Colonic mucosa (tissue), 4 donors: ENCODE measurements around the gene ADGRB2. TPM values are rescaled to one million over a fixed set of nuclear protein-coding genes. Genes with fewer than 3 reads are reported as not detected.

Experiments used
- DNase-seq: peaks from one replicate; pipeline ENCODE4 v3.0.0-alpha.2; 2020
- H3K27ac ChIP-seq: fragments of 200-600 bp; one replicate; pipeline ENCODE4 v1.8.0; 2021
- H3K27me3 ChIP-seq: fragments of 200-600 bp; one replicate; pipeline ENCODE4 v1.8.0; 2021
- H3K36me3 ChIP-seq: fragments of 200-600 bp; one replicate; pipeline ENCODE4 v1.8.0; 2021
- H3K4me1 ChIP-seq: fragments of 200-600 bp; one replicate; pipeline ENCODE4 v1.8.0; 2021; ENCODE audit warnings: mild to moderate bottlenecking
- H3K4me3 ChIP-seq: fragments of 200-600 bp; one replicate; pipeline ENCODE4 v1.8.0; 2021
- H3K9ac ChIP-seq, 2 donors: one replicate each; pipeline ENCODE4 v1.7.0; 2013; ENCODE audit warnings: control low read depth in 2 of 2, low read depth in 2 of 2, low read length in 2 of 2
- H3K9me3 ChIP-seq: fragments of 200-600 bp; one replicate; pipeline ENCODE4 v1.8.0; 2021
- CTCF ChIP-seq: fragments of 200-600 bp; IDR thresholded peaks from one replicate; pipeline ENCODE4 v1.8.0; 2022; ENCODE audit warnings: antibody characterized with exemption, mild to moderate bottlenecking
- intact Hi-C: fragments of 100-400 bp; cut with DNase I; formaldehyde crosslinking; loops from one replicate; pipeline ENCODE4 v1.14.1; 2022
- total RNA-seq, 2 donors: library from RNA; stranded (reverse); fragmentation: NEBNext Ultra II Directional in 1 of 2; extraction: Animal tissue kit (Norgen Biotek cat#: 25700) in 1 of 2; gene quantifications; one replicate each; pipeline ENCODE4 v1.2.1, GENCODE V29; 2021
- donor health status: healthy.
- donor health status: DM: no; HTN: no; CAD: no.
- donor health status: DM: no; HTN: no; CAD: no.

ADGRB2 gene
- total RNA-seq, 2 donors from 2014 or later: 0.59 to 1.6 TPM

GRCh38 chr1:31784356-31785019 is 20.3 kb upstream of the ADGRB2 start:
- DNase-seq: no peak
- Histone ChIP-seq H3K27me3 (no peaks in the 10 kb centered on the region), H3K36me3 (no peaks in the 10 kb centered on the region), H3K27ac (no peak overlapping the region), H3K9me3 (no peaks in the 10 kb centered on the region), H3K4me1 (no peaks in the 10 kb centered on the region), H3K4me3 (no peak overlapping the region), H3K9ac (no peak overlapping the region)
- intact Hi-C loops: loop anchor here (10.0 kb wide), 1 partner anchor 70 kb away; no protein-coding TSS in a partner anchor
- no peak for TF ChIP-seq CTCF

DNA sequence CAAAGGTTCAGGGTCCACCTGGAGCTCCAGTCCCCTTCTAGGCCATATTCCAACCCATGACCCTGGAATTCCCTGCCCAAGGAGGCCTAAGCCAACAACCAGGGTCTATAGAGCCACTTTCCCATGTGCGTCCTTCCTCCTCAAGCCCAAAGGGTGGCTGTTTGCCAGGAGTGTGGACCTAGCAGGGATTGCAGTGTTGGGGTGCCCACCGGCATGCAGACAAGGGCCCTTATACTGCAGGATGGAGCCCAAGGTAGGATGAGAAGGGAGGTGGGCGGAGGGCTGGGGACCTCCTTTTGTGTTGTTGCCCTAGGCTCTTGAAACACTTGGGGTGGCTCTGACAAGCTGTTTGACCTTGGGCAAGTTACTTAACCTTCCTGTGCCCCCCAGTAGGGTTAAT is 19.7 kb upstream of the ADGRB2 start:
- H3K27me3 ChIP-seq: no peaks in the 10 kb centered on the region
- H3K9ac ChIP-seq: no peak overlapping the region
- TF ChIP-seq CTCF: no peak
- no peak overlapping the region for H3K27ac ChIP-seq
- no peaks in the 10 kb centered on the region for H3K9me3 ChIP-seq
- no peaks in the 10 kb centered on the region for H3K4me1 ChIP-seq
- DNase-seq: no peak
- no peaks in the 10 kb centered on the region for H3K36me3 ChIP-seq
- intact Hi-C loops: loop anchor here (10.0 kb wide), 1 partner anchor 69 kb away; no protein-coding TSS in a partner anchor
- no peak overlapping the region for H3K4me3 ChIP-seq

DNA sequence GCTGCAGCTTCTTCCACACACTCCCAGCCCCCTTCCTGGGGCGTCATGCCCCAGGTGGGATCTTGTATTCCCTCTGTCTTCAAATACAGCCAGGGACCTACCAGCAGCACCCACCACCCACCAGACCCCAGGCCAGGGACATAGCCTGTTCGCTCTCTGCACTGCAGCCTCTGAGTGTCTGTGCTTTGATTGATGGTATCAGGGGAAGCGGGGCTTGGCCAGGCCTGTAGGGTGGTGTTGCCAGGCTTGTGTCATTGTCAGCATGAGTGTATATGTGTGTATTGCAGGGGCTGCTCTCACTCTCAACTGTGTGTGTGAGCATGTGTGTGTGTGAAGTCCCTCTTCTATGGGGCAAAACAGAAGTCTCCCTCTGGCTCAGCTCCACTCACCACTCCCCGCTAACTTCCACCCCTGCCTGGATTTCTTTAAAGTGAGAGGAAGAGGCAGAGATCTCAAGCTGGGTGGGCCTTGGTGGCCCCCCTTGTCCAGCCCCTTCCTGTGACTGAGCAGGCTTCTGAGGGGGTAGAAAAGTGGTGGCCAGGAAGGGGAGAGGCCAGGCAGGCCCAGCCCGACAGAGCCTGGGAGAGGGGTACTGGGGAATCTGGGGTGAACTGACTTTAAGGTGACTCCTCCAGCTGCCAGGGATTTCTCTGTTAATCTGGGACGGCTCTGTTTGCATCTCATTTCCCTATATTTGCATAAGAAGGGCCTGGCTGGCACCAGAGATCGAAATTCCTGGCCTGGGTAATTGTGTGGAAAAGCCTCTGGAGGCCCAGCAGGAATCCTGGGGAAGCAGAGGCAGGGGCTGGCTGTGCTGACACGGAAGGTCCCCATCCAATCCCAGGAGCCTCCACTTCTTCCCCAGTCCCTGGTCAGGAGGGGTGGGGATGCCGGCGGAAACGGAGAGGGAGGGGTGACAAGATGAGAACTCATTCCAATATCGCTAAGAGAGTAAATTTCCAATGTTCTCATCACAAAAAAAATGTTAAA is 18.6 kb upstream of the ADGRB2 start:
- no peak overlapping the region for H3K4me3 ChIP-seq
- H3K27ac ChIP-seq: no peak overlapping the region
- DNase-seq: no peak
- H3K9me3 ChIP-seq: no peaks in the 10 kb centered on the region
- no peaks in the 10 kb centered on the region for H3K36me3 ChIP-seq
- TF ChIP-seq CTCF: no peak
- H3K9ac ChIP-seq: no peak overlapping the region
- H3K4me1 ChIP-seq: no peaks in the 10 kb centered on the region
- H3K27me3 ChIP-seq: no peaks in the 10 kb centered on the region
- intact Hi-C loops: loop anchor here (10.0 kb wide), 1 partner anchor 68 kb away; no protein-coding TSS in a partner anchor

DNA sequence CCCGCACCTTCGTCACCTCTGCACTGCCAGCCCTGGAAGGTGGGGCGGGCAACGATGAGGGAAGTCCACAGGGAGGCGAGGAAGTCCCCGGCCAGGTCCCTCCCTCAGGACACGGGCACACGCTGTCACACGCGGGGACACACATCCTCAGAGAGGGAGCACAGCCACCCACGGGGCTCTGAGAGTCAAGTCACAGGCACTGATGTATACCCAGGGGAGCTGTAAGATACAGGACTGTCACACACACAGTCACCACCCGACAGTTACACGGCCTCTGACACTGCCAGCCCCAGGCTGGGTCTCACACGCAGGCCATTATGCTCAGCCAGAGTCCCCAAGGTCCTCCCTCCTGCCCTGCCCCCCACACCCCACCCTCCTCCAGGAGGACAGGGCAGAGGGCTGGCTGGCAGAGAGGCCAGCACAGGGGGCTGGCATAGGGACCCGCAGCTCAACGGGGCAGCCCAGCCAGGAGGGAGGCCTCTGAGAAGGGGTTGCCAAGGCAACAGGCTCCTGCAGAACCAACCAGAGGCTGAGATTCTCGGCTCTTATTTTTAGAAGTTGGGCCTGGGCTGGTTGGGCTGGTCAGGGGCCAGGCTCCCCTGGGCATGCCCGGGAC is 17.7 kb upstream of the ADGRB2 start:
- no peaks in the 10 kb centered on the region for H3K27me3 ChIP-seq
- H3K9me3 ChIP-seq: no peaks in the 10 kb centered on the region
- no peaks in the 10 kb centered on the region for H3K36me3 ChIP-seq
- no peaks in the 10 kb centered on the region for H3K4me1 ChIP-seq
- H3K27ac ChIP-seq: no peak overlapping the region
- no peak for TF ChIP-seq CTCF
- intact Hi-C loops: loop anchor here (10.0 kb wide), 1 partner anchor 67 kb away; no protein-coding TSS in a partner anchor
- no peak overlapping the region for H3K4me3 ChIP-seq
- H3K9ac ChIP-seq: no peak overlapping the region
- DNase-seq: no peak

DNA sequence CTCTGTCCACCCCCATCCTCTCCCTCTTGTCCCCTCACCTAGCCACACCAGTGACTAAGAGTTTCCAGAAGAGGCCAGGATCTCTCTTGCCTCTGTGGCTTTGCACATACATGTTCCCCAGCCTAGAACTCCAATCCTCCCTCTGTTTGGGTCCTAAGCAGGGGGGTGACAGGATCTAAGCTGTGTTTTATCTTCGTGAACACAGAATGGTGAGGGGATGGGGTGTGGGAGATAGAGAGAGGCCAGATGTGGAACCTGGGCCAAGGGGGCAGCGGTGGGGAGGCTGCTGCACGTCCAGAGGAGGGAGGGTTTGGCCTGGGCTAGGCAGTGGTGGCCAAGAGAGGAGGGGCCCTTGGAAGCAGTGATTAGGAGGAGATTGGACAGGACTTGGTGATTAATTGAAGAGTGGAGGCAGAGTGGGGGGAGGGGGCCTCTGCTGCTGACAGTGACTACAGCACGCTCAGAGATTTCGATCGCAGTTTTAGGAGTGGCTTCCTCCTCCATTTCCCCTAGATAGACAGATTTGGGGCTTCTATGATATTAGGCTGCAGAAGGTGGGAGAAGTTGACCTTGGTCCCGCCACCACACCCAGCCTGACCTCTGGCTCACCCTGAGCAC is 17.1 kb upstream of the ADGRB2 start:
- no peak for TF ChIP-seq CTCF
- intact Hi-C loops: loop anchor here (10.0 kb wide), 1 partner anchor 66 kb away; no protein-coding TSS in a partner anchor
- Histone ChIP-seq H3K27me3 (no peaks in the 10 kb centered on the region), H3K9ac (no peak overlapping the region), H3K4me1 (no peaks in the 10 kb centered on the region), H3K9me3 (no peaks in the 10 kb centered on the region), H3K27ac (no peak overlapping the region), H3K36me3 (no peaks in the 10 kb centered on the region), H3K4me3 (no peak overlapping the region)
- no peak for DNase-seq
